Measurements from ENCODE around the gene PDE8A. TPM values are rescaled to one million over a fixed set of nuclear protein-coding genes. Genes with fewer than 3 reads are reported as not detected.
A peak's percentile ranks its signal among the peaks of the same experiment; 100 is the strongest.

Gene PDE8A
- total and polyA plus RNA-seq, 2 of the 13 experiments (the other 11 are each of a cell fraction or from before 2014, with no cell fraction given): 26.3 to 48.5 TPM

DNA sequence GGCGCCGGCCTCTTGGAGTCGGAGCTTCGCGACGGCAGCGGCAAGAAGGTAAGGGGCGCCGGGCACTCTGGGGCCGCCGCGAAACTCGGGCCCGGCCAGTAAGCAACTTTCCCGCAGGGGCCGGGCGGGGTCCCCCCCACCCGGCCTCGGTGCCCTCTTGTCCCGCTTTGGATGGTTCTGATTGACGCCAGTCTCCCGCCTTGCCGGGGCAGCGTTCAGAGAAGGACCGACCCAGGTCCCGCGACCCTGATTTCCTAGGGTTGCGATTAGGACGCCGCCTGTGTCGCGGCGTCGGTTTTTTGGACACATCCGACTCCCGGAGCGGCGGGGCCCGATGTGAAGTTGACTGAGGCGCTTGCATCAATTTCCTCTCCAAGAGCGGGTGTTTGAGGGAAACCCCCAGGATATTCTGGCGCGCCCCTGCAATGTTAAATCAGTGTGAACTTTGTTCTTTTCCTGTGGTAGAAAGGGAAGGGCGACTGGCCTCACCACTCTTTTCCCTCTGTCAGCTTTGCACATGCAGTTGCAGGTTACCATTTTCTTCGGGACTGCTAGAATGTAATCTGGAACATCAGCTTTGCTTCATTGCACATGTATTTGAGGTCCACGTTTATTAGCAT lies 755 bp downstream of the PDE8A start (continued):
- TF ChIP-seq, protein P1, sequence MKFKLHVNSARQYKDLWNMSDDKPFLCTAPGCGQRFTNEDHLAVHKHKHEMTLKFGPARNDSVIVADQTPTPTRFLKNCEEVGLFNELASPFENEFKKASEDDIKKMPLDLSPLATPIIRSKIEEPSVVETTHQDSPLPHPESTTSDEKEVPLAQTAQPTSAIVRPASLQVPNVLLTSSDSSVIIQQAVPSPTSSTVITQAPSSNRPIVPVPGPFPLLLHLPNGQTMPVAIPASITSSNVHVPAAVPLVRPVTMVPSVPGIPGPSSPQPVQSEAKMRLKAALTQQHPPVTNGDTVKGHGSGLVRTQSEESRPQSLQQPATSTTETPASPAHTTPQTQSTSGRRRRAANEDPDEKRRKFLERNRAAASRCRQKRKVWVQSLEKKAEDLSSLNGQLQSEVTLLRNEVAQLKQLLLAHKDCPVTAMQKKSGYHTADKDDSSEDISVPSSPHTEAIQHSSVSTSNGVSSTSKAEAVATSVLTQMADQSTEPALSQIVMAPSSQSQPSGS (CRISPR knock-in tag; IDR thresholded peaks at IDR 0.05): peak; percentile 18; the same call in 1 of the 2 replicates
- TF ChIP-seq HDAC1 (CRISPR knock-in tag; IDR thresholded peaks at IDR 0.05): 0 out of 2 replicates have a peak, but pooled peaks have one; percentile 18
- TF ChIP-seq RBAK (CRISPR knock-in tag; IDR thresholded peaks at IDR 0.05): no peak
- TF ChIP-seq POLR2G (IDR thresholded peaks at IDR 0.05; ENCODE audit: low read depth, low read length): peak; percentile 70
- TF ChIP-seq, protein P2, sequence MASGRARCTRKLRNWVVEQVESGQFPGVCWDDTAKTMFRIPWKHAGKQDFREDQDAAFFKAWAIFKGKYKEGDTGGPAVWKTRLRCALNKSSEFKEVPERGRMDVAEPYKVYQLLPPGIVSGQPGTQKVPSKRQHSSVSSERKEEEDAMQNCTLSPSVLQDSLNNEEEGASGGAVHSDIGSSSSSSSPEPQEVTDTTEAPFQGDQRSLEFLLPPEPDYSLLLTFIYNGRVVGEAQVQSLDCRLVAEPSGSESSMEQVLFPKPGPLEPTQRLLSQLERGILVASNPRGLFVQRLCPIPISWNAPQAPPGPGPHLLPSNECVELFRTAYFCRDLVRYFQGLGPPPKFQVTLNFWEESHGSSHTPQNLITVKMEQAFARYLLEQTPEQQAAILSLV (CRISPR knock-in tag; IDR thresholded peaks at IDR 0.05; ENCODE audit: borderline replicate concordance): 0 out of 2 replicates have a peak, but pooled peaks have one; percentile 25
- TF ChIP-seq KLF6 (CRISPR knock-in tag; IDR thresholded peaks at IDR 0.05): no peak
- TF ChIP-seq, protein P3, sequence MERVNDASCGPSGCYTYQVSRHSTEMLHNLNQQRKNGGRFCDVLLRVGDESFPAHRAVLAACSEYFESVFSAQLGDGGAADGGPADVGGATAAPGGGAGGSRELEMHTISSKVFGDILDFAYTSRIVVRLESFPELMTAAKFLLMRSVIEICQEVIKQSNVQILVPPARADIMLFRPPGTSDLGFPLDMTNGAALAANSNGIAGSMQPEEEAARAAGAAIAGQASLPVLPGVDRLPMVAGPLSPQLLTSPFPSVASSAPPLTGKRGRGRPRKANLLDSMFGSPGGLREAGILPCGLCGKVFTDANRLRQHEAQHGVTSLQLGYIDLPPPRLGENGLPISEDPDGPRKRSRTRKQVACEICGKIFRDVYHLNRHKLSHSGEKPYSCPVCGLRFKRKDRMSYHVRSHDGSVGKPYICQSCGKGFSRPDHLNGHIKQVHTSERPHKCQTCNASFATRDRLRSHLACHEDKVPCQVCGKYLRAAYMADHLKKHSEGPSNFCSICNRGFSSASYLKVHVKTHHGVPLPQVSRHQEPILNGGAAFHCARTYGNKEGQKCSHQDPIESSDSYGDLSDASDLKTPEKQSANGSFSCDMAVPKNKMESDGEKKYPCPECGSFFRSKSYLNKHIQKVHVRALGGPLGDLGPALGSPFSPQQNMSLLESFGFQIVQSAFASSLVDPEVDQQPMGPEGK (CRISPR knock-in tag; IDR thresholded peaks at IDR 0.05): peak; percentile 62; the same call in 1 of the 2 replicates
- peak; percentile 55; the same call in 1 of the 2 replicates for TF ChIP-seq ZNF124 (CRISPR knock-in tag; IDR thresholded peaks at IDR 0.05)
- no peak for TF ChIP-seq ZNF431 (CRISPR knock-in tag; IDR thresholded peaks at IDR 0.05; ENCODE audit: borderline replicate concordance, low read depth)
- peak; percentile 40 for TF ChIP-seq HNRNPLL (IDR thresholded peaks at IDR 0.05; ENCODE audit: low read depth, low read length, poor library complexity, severe bottlenecking)
- TF ChIP-seq ZNF605 (CRISPR knock-in tag; IDR thresholded peaks at IDR 0.05): peak; percentile 30; the same call in 1 of the 2 replicates
- TF ChIP-seq POLR2AphosphoS5 (IDR thresholded peaks at IDR 0.05; ENCODE audit: low read depth, low read length): peak; percentile 44
- TF ChIP-seq, protein P4, sequence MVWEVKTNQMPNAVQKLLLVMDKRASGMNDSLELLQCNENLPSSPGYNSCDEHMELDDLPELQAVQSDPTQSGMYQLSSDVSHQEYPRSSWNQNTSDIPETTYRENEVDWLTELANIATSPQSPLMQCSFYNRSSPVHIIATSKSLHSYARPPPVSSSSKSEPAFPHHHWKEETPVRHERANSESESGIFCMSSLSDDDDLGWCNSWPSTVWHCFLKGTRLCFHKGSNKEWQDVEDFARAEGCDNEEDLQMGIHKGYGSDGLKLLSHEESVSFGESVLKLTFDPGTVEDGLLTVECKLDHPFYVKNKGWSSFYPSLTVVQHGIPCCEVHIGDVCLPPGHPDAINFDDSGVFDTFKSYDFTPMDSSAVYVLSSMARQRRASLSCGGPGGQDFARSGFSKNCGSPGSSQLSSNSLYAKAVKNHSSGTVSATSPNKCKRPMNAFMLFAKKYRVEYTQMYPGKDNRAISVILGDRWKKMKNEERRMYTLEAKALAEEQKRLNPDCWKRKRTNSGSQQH (CRISPR knock-in tag; IDR thresholded peaks at IDR 0.05; ENCODE audit: low read depth): no peak
- TF ChIP-seq PPARG (CRISPR knock-in tag; conservative IDR thresholded peaks at IDR 0.05): 0 out of 2 replicates have a peak, but pooled peaks have one; percentile 8
- peak; percentile 31 for TF ChIP-seq SALL1 (CRISPR knock-in tag; IDR thresholded peaks at IDR 0.05)
- no peak for TF ChIP-seq TCF12 (IDR thresholded peaks at IDR 0.05)
- 0 out of 2 replicates have a peak, but pooled peaks have one; percentile 29 for TF ChIP-seq TCF12 (CRISPR knock-in tag; IDR thresholded peaks at IDR 0.05)
- TF ChIP-seq, protein P5, sequence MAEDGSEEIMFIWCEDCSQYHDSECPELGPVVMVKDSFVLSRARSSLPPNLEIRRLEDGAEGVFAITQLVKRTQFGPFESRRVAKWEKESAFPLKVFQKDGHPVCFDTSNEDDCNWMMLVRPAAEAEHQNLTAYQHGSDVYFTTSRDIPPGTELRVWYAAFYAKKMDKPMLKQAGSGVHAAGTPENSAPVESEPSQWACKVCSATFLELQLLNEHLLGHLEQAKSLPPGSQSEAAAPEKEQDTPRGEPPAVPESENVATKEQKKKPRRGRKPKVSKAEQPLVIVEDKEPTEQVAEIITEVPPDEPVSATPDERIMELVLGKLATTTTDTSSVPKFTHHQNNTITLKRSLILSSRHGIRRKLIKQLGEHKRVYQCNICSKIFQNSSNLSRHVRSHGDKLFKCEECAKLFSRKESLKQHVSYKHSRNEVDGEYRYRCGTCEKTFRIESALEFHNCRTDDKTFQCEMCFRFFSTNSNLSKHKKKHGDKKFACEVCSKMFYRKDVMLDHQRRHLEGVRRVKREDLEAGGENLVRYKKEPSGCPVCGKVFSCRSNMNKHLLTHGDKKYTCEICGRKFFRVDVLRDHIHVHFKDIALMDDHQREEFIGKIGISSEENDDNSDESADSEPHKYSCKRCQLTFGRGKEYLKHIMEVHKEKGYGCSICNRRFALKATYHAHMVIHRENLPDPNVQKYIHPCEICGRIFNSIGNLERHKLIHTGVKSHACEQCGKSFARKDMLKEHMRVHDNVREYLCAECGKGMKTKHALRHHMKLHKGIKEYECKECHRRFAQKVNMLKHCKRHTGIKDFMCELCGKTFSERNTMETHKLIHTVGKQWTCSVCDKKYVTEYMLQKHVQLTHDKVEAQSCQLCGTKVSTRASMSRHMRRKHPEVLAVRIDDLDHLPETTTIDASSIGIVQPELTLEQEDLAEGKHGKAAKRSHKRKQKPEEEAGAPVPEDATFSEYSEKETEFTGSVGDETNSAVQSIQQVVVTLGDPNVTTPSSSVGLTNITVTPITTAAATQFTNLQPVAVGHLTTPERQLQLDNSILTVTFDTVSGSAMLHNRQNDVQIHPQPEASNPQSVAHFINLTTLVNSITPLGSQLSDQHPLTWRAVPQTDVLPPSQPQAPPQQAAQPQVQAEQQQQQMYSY (CRISPR knock-in tag; IDR thresholded peaks at IDR 0.05): peak; percentile 83; the same call in 1 of the 2 replicates
- peak; percentile 43; the same call in 1 of the 2 replicates for TF ChIP-seq KDM5B (CRISPR knock-in tag; IDR thresholded peaks at IDR 0.05; ENCODE audit: borderline replicate concordance)
- TF ChIP-seq CREM (IDR thresholded peaks at IDR 0.05): no peak
- no peak for TF ChIP-seq CREM (CRISPR knock-in tag; IDR thresholded peaks at IDR 0.05)
